Endodermal cell (in vitro differentiated cells): ENCODE data around the gene DOCK4. TPM values are rescaled to one million over a fixed set of nuclear protein-coding genes. Genes with fewer than 3 reads are reported as not detected.
A peak's percentile ranks its signal among the peaks of the same experiment; 100 is the strongest.

Experiments used
- DNase-seq: peaks from one replicate; pipeline ENCODE4 v3.0.0-alpha.2; 2017
- H3K27ac ChIP-seq: 2 replicates; pipeline ENCODE4 v1.5.1; 2013; ENCODE audit warnings: mild to moderate bottlenecking, low read depth, low read length, moderate library complexity
- H3K27me3 ChIP-seq: 2 replicates; pipeline ENCODE4 v1.6.1; 2013; ENCODE audit warnings: mild to moderate bottlenecking, low read length, moderate library complexity; ENCODE audit not compliant: insufficient read depth, control insufficient read depth, poor library complexity, severe bottlenecking
- H3K36me3 ChIP-seq: 2 replicates; pipeline ENCODE4 v1.7.0; 2013; ENCODE audit warnings: mild to moderate bottlenecking, low read length, moderate library complexity; ENCODE audit not compliant: control insufficient read depth, insufficient read depth
- H3K4me1 ChIP-seq: one replicate; pipeline ENCODE4 v1.7.0; 2013; ENCODE audit warnings: low read length; ENCODE audit not compliant: control insufficient read depth, insufficient read depth
- H3K4me3 ChIP-seq: 2 replicates; pipeline ENCODE4 v1.5.1; 2013; ENCODE audit warnings: mild to moderate bottlenecking, low read length, moderate library complexity
- H3K9ac ChIP-seq: 2 replicates; pipeline ENCODE4 v1.6.1; 2013; ENCODE audit warnings: mild to moderate bottlenecking, low read length, moderate library complexity; ENCODE audit not compliant: poor library complexity, severe bottlenecking; ENCODE audit errors: extremely low read depth
- H3K9me3 ChIP-seq: 2 replicates; pipeline ENCODE4 v1.6.1; 2013; ENCODE audit warnings: mild to moderate bottlenecking, low read length, moderate library complexity; ENCODE audit not compliant: control insufficient read depth
- H3K27ac Mint-ChIP-seq: 2 replicates; pipeline ENCODE4 v1.8.0; 2020; ENCODE audit warnings: mixed read lengths
- H3K27me3 Mint-ChIP-seq: 2 replicates; pipeline ENCODE4 v1.8.0; 2021; ENCODE audit warnings: mild to moderate bottlenecking, mixed read lengths; ENCODE audit not compliant: insufficient read depth
- H3K36me3 Mint-ChIP-seq: 2 replicates; pipeline ENCODE4 v1.8.0; 2020; ENCODE audit warnings: low read depth, mixed read lengths
- H3K4me1 Mint-ChIP-seq: 2 replicates; pipeline ENCODE4 v1.8.0; 2020; ENCODE audit warnings: mixed read lengths
- H3K4me3 Mint-ChIP-seq: 2 replicates; pipeline ENCODE4 v1.8.0; 2020; ENCODE audit warnings: mild to moderate bottlenecking, moderate library complexity, mixed read lengths
- H3K9me3 Mint-ChIP-seq: 2 replicates; pipeline ENCODE4 v1.8.0; 2020; ENCODE audit warnings: mild to moderate bottlenecking, mixed read lengths
- WGBS, 2 experiments: methylation state at CpG; one replicate each; pipeline versions ENCODE4 v1.1.5 to v1.1.7; 2013; ENCODE audit warnings: missing lambda C conversion rate in 2 of 2, mixed read lengths in 1 of 2; ENCODE audit not compliant: insufficient coverage in 1 of 2, insufficient read length in 1 of 2; 5-methylcytosine and 5-hydroxymethylcytosine counted together
- total RNA-seq, 2 donors: library from RNA; stranded (reverse); fragmentation: NEBNext Ultra II Directional in 1 of 2; extraction: Animal tissue kit (Norgen Biotek cat#: 25700) in 1 of 2; gene quantifications; 2 replicates in 1 of 2; 3 replicates in 1 of 2; pipeline ENCODE4 v1.2.1, GENCODE V29; 2021
- TF ChIP-seq, protein P1 (sequence below): fragments of 200-600 bp; sonication (generic); conservative IDR thresholded peaks from 2 replicates; pipeline ENCODE4 v1.5.0; 2021; ENCODE audit warnings: antibody characterized with exemption, mild to moderate bottlenecking

The DOCK4 gene
- total RNA-seq, 2 donors from 2014 or later = 11.2 to 15.3 TPM

DNA sequence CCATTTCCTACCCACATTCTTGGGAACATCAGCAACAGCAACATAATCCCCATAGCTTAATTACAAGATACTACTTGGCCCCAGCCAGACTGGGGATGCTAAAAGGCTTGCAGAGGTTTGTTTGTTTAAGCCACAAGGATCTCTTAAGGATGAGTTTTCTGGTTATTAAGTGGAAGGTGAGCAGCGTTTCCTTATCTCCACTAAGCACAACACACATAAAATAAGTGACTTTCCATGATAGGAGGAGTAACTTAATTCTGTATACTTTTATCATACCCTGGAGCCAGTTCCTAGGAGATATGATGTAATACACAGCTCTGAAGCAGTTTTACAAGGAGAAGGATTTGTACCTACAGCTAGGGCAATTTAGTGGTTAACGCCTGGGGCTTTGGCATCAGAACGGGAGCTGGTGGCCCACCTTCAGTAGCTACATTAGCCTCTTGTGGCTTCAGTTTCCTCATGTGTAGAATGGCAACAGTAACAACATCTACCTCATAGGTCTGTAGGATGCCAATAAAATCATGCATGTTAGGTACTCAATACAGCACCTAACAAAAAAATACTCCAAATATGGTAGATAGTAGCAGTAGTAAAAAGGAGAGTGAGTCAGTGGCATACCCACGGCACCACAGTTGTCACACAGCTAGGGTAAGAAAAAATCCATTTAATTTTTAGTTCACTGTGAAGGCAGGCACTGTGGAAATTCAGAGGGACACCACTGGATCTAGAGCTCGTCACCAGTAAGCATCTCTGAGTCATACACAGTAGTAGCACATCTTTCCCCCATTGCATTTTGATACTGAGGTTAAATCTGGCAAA lies 55.2 kb downstream of the DOCK4 start:
- Mint-ChIP-seq H3K27me3 (no peaks in the 10 kb centered on the region), H3K27ac (no peak overlapping the region), H3K4me1 (peaks cover 23% of the 10 kb centered on the region), H3K36me3 (no peaks in the 10 kb centered on the region), H3K4me3 (no peak overlapping the region), H3K9me3 (no peaks in the 10 kb centered on the region)
- Histone ChIP-seq H3K27me3 (no peaks in the 10 kb centered on the region), H3K27ac (no peak overlapping the region), H3K9ac (no peak overlapping the region), H3K9me3 (no peaks in the 10 kb centered on the region), H3K36me3 (no peaks in the 10 kb centered on the region), H3K4me1 (no peaks in the 10 kb centered on the region), H3K4me3 (no peak overlapping the region)
- no peak for DNase-seq
- TF ChIP-seq, protein P1, sequence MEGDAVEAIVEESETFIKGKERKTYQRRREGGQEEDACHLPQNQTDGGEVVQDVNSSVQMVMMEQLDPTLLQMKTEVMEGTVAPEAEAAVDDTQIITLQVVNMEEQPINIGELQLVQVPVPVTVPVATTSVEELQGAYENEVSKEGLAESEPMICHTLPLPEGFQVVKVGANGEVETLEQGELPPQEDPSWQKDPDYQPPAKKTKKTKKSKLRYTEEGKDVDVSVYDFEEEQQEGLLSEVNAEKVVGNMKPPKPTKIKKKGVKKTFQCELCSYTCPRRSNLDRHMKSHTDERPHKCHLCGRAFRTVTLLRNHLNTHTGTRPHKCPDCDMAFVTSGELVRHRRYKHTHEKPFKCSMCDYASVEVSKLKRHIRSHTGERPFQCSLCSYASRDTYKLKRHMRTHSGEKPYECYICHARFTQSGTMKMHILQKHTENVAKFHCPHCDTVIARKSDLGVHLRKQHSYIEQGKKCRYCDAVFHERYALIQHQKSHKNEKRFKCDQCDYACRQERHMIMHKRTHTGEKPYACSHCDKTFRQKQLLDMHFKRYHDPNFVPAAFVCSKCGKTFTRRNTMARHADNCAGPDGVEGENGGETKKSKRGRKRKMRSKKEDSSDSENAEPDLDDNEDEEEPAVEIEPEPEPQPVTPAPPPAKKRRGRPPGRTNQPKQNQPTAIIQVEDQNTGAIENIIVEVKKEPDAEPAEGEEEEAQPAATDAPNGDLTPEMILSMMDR = no peak
- WGBS, 2 experiments = 92 to 97% methylated on average over 4 of the region's 5 CpGs

DNA sequence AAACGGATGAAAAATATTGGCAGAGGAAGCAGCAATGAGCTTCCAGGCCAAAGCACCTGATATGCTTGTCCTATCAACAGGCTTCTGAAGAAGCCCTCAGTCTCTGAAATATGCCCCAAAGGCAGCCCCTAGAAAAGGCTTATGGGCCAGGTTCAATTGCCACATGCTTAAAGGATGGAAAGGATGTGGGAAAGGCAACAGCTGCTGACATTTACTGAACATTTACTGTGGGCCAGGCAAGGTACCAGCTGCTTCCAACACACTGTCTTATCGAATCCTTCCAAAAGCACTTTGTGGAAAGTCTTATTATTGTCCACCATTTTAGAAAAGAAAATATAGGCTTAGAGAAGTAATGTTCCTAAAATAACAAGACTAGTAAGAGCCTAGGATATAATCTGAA lies 56.5 kb downstream of the DOCK4 start:
- H3K27ac Mint-ChIP-seq = no peak overlapping the region
- H3K4me3 Mint-ChIP-seq = no peak overlapping the region
- no peaks in the 10 kb centered on the region for H3K36me3 Mint-ChIP-seq
- DNase-seq = no peak
- TF ChIP-seq, protein P1 = no peak
- H3K9me3 Mint-ChIP-seq = no peaks in the 10 kb centered on the region
- Histone ChIP-seq H3K27me3 (no peaks in the 10 kb centered on the region), H3K9me3 (no peaks in the 10 kb centered on the region), H3K4me1 (no peaks in the 10 kb centered on the region), H3K36me3 (no peaks in the 10 kb centered on the region), H3K4me3 (no peak overlapping the region), H3K9ac (no peak overlapping the region), H3K27ac (no peak overlapping the region)
- H3K4me1 Mint-ChIP-seq = peaks cover 21% of the 10 kb centered on the region
- 93 to 97% methylated on average over 1 to 2 of the region's 2 CpGs for WGBS, 2 experiments
- no peaks in the 10 kb centered on the region for H3K27me3 Mint-ChIP-seq

DNA sequence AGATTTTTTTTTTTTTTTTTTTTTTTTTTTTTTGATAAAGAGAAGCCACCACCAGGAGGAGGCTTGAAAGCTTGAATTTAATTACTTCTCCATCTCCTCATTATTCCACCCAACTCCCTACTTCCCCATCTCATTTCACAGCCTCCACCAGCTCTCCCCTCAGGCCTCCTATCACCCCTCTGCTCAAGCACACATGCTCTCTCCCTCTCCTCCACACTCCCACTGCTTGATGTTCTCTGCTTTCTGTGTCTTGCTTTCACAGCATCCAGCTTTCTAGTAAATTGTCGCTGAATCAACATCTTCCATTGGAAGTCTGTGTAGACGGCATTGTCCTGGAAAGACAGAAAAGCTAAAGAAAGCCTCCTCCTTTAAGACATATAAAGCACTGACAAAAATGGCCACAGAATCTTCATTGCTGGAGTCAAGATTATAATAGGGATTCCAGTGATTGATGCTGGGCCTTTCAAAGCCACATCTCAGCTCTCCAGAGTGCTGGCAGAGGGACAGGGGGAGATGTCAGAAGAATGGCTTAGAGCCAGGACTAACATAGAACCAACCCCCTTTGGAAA lies 58.3 kb downstream of the DOCK4 start:
- Histone ChIP-seq H3K4me1 (no peaks in the 10 kb centered on the region), H3K36me3 (no peaks in the 10 kb centered on the region), H3K9me3 (no peaks in the 10 kb centered on the region), H3K27me3 (no peaks in the 10 kb centered on the region), H3K4me3 (no peak overlapping the region), H3K27ac (peak overlapping the region; percentile 70), H3K9ac (no peak overlapping the region)
- no peak for DNase-seq
- no peaks in the 10 kb centered on the region for H3K9me3 Mint-ChIP-seq
- TF ChIP-seq, protein P1 = peak; percentile 38
- H3K27ac Mint-ChIP-seq = no peak overlapping the region
- no peaks in the 10 kb centered on the region for H3K36me3 Mint-ChIP-seq
- peaks cover 17% of the 10 kb centered on the region for H3K4me1 Mint-ChIP-seq
- H3K4me3 Mint-ChIP-seq = no peak overlapping the region
- H3K27me3 Mint-ChIP-seq = no peaks in the 10 kb centered on the region
- 80 to 90% methylated on average over 1 to 2 of the region's 2 CpGs for WGBS, 2 experiments
